Large intestine (tissue), 3 donors: ENCODE data around the gene KBTBD13. TPM values are rescaled to one million over a fixed set of nuclear protein-coding genes. Genes with fewer than 3 reads are reported as not detected.

Experiments used
- DNase-seq, 2 donors: peaks; one replicate each; pipeline versions ENCODE4 v3.0.0 to v3.0.0-alpha.2; 2013
- H3K27ac ChIP-seq: one replicate; pipeline ENCODE4 v1.5.1; 2013; ENCODE audit warnings: low read length
- H3K27me3 ChIP-seq: 2 replicates; pipeline ENCODE4 v1.6.1; 2013; ENCODE audit warnings: low read length; ENCODE audit not compliant: control insufficient read depth, insufficient read depth
- H3K36me3 ChIP-seq: 2 replicates; pipeline ENCODE4 v1.6.1; 2013; ENCODE audit warnings: low read length; ENCODE audit not compliant: control insufficient read depth, insufficient read depth
- H3K4me1 ChIP-seq: one replicate; pipeline ENCODE4 v1.6.1; 2013; ENCODE audit warnings: low read length; ENCODE audit not compliant: control insufficient read depth, insufficient read depth
- H3K4me3 ChIP-seq: one replicate; pipeline ENCODE4 v1.5.1; 2013; ENCODE audit warnings: low read length
- H3K9me3 ChIP-seq: one replicate; pipeline ENCODE4 v1.6.1; 2013; ENCODE audit warnings: mild to moderate bottlenecking, low read depth, low read length, moderate library complexity; ENCODE audit not compliant: control insufficient read depth
- WGBS: methylation state at CpG from one replicate; pipeline ENCODE4 v1.1.5; 2013; ENCODE audit warnings: low lambda C conversion rate; ENCODE audit not compliant: insufficient coverage; 5-methylcytosine and 5-hydroxymethylcytosine counted together
- polyA plus RNA-seq: library from polyadenylated mRNA; unstranded; fragments of 120-200 nt; gene quantifications from one replicate; pipeline ENCODE4 v1.2.1, GENCODE V29; 2013

Gene KBTBD13
- polyA plus RNA-seq, 1 donor = 0.04 TPM

DNA sequence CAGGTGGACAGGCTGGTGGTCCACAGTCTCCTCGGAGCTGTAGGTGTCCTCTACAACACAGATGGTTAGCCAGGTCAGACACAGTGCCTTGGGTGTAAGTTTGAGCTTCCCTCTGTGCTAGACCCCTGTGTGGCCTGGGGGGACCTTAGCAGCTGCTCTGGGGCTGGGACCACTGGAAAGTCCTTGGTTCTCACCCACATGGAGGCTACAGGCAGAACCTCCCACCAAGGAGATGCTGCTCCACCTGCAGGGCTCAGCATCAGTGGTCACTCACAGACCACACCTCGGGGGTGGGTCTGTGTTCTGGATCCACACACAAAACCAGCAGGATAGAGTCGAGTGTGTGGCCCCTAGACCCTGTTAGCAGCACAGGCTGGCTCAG, 17.2 kb upstream of the KBTBD13 start:
- no peak for DNase-seq
- peaks cover 38% of the 10 kb centered on the region for H3K4me1 ChIP-seq
- WGBS = no CpG with 5 or more reads among the region's 3 CpGs
- H3K9me3 ChIP-seq = no peaks in the 10 kb centered on the region
- no peak overlapping the region for H3K4me3 ChIP-seq
- H3K27ac ChIP-seq = no peak overlapping the region
- no peaks in the 10 kb centered on the region for H3K36me3 ChIP-seq
- no peaks in the 10 kb centered on the region for H3K27me3 ChIP-seq

GRCh38 chr15:65059931-65060596, 16.5 kb upstream of the KBTBD13 start:
- H3K27me3 ChIP-seq = no peaks in the 10 kb centered on the region
- H3K9me3 ChIP-seq = no peaks in the 10 kb centered on the region
- no peak for DNase-seq
- no peak overlapping the region for H3K4me3 ChIP-seq
- peaks cover 31% of the 10 kb centered on the region for H3K4me1 ChIP-seq
- no CpG with 5 or more reads among the region's 4 CpGs for WGBS
- H3K36me3 ChIP-seq = no peaks in the 10 kb centered on the region
- no peak overlapping the region for H3K27ac ChIP-seq

- no peak overlapping the region for H3K27ac ChIP-seq
- no peak overlapping the region for H3K4me3 ChIP-seq
- no peaks in the 10 kb centered on the region for H3K9me3 ChIP-seq
- H3K4me1 ChIP-seq = peaks cover 23% of the 10 kb centered on the region
- no peak for DNase-seq
- WGBS = no CpG with 5 or more reads among the region's 6 CpGs
- no peaks in the 10 kb centered on the region for H3K36me3 ChIP-seq
- H3K27me3 ChIP-seq = peaks cover 2% of the 10 kb centered on the region
Measured at GRCh38 chr15:65060641-65061397, 15.7 kb upstream of the KBTBD13 start.

- H3K4me1 ChIP-seq = peaks cover 11% of the 10 kb centered on the region
- WGBS = no CpG with 5 or more reads among the region's 5 CpGs
- no peaks in the 10 kb centered on the region for H3K9me3 ChIP-seq
- no peak overlapping the region for H3K27ac ChIP-seq
- no peak for DNase-seq
- peaks cover 8% of the 10 kb centered on the region for H3K27me3 ChIP-seq
- no peak overlapping the region for H3K4me3 ChIP-seq
- H3K36me3 ChIP-seq = no peaks in the 10 kb centered on the region
Measured at GRCh38 chr15:65062061-65062460, 14.5 kb upstream of the KBTBD13 start.

DNA sequence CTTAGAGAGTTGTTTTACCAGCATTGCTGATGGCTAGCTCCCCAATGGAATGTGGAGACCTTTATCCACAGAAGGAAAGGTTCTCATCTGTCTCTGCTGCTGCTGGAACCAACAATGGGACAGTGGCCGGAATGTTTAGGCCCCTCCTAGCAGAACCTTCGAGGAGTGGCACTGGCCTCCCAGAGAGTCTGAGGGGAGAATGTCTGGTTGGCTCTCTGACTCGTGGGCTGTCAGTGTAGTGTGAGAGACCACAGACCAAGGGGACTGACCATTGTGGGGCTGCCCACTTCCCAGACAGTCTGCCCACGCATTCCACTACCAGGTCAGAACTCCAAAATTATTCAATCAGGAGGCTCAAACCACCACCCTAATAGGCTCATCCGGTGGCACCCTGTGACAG, 13.8 kb upstream of the KBTBD13 start:
- Histone ChIP-seq H3K9me3 (no peaks in the 10 kb centered on the region), H3K36me3 (no peaks in the 10 kb centered on the region), H3K27me3 (peaks cover 14% of the 10 kb centered on the region), H3K27ac (no peak overlapping the region), H3K4me1 (peaks cover 10% of the 10 kb centered on the region), H3K4me3 (no peak overlapping the region)
- no peak for DNase-seq
- no CpG with 5 or more reads among the region's 5 CpGs for WGBS

DNA sequence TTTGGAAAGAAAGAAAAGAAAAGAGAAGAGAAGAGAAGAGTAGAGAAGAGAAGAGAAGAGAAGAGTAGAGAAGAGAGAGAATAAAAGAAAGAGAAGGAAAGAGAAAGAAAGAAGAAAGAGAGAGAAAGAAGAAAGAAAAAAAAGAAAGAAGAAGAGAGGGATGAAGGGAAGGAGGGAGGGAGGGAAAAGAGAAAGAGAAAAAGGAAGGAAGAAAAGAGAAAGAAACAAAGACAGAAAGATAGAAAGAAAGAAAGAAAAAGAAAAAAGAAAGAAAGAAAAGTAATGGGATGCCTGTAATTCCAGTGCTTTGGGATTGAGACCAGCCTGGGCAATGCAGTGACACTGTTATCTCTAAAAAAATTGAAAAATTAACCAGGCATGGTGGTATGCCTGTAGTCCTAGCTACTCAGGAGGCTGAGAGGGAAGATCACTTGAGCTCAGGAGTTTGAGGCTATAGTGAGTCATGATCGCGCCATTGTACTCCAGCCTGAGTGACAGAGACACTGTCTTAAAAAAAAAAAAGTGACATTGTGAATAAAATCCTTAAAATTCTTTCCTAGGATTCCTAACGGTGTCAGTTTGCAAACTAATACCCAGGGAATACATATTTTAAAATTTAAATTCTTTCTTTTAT, 10.4 kb upstream of the KBTBD13 start:
- peaks cover 4% of the 10 kb centered on the region for H3K4me1 ChIP-seq
- DNase-seq = no peak
- H3K27ac ChIP-seq = no peak overlapping the region
- H3K4me3 ChIP-seq = no peak overlapping the region
- no peaks in the 10 kb centered on the region for H3K36me3 ChIP-seq
- no peaks in the 10 kb centered on the region for H3K9me3 ChIP-seq
- peaks cover 18% of the 10 kb centered on the region for H3K27me3 ChIP-seq
- 90% methylated on average over 3 of the region's 3 CpGs for WGBS

DNA sequence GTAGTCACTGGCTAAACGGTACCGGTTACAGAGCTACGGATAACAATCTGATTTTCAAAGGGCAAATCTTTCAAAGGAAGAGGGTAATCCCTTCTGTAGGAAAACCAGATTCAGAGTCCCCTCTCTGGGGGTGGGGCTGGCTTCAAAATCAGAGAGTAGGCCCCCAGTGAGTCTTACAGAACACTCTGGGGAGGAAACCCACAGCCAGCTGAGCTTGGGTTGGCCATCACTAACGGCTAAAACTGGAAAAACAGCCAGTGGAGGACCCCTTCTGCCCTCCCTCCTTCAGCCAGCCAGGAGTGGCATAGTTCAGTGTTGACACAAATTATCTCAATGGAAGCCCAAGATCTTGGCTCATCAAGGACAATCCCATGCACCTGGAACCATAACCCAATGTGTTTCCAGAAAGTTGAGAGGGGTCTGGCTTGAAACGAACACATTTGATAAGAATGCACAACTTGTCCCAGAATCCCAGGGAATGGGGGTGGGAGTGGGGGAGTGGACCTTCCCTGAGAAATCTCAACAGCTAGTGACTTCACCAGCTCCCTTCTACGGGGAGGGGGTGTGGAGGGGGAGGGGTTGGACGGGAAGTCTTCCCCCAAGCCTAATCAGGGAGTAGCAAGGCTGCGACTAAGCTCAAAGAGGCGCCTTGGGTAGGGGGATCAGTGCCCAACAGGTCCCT, 9.8 kb upstream of the KBTBD13 start:
- H3K36me3 ChIP-seq = no peaks in the 10 kb centered on the region
- DNase-seq = no peak
- peak overlapping the region; percentile 26 for H3K4me3 ChIP-seq
- no CpG with 5 or more reads among the region's 9 CpGs for WGBS
- H3K4me1 ChIP-seq = peaks cover 4% of the 10 kb centered on the region
- no peak overlapping the region for H3K27ac ChIP-seq
- H3K9me3 ChIP-seq = no peaks in the 10 kb centered on the region
- H3K27me3 ChIP-seq = peaks cover 18% of the 10 kb centered on the region

GRCh38 chr15:65067317-65067644, 9.3 kb upstream of the KBTBD13 start:
- no peaks in the 10 kb centered on the region for H3K36me3 ChIP-seq
- peaks cover 18% of the 10 kb centered on the region for H3K27me3 ChIP-seq
- WGBS = 29% methylated on average over 1 of the region's 8 CpGs
- no peak for DNase-seq
- H3K4me3 ChIP-seq = peak overlapping the region; percentile 26
- H3K9me3 ChIP-seq = no peaks in the 10 kb centered on the region
- H3K27ac ChIP-seq = no peak overlapping the region
- H3K4me1 ChIP-seq = peaks cover 4% of the 10 kb centered on the region

- no peaks in the 10 kb centered on the region for H3K36me3 ChIP-seq
- H3K4me1 ChIP-seq = peaks cover 4% of the 10 kb centered on the region
- WGBS = no CpG with 5 or more reads among the region's 66 CpGs
- no peaks in the 10 kb centered on the region for H3K9me3 ChIP-seq
- no peak for DNase-seq
- peak within 1 kb of the TSS; percentile 26 for H3K4me3 ChIP-seq
- peaks cover 18% of the 10 kb centered on the region for H3K27me3 ChIP-seq
- no peak within 1 kb of the TSS for H3K27ac ChIP-seq
Measured at GRCh38 chr15:65067645-65068402, 8.7 kb upstream of the KBTBD13 start, which contains the start of gene RASL12. TSS of gene RASL12 (minus strand) at chr15:65067991. CDS start at chr15:65067835, 156 bp downstream.

GRCh38 chr15:65068403-65068788, 8.2 kb upstream of the KBTBD13 start:
- DNase-seq = no peak
- Histone ChIP-seq H3K36me3 (no peaks in the 10 kb centered on the region), H3K4me3 (no peak overlapping the region), H3K27me3 (peaks cover 18% of the 10 kb centered on the region), H3K4me1 (peaks cover 4% of the 10 kb centered on the region), H3K9me3 (no peaks in the 10 kb centered on the region), H3K27ac (no peak overlapping the region)
- WGBS = no CpG with 5 or more reads among the region's 3 CpGs
